K562 (cell line): ENCODE data around the gene LCN15. TPM values are rescaled to one million over a fixed set of nuclear protein-coding genes. Genes with fewer than 3 reads are reported as not detected.

Experiments
- ATAC-seq: fragments of 200-7000 bp; cut with Tn5 transposase; 3 replicates; pipeline ENCODE4 v1.9.1; 2020; ENCODE audit warnings: moderate library complexity
- BruUV-seq: library from RNA; stranded (reverse); fragments of 400-500 nt; replicated peaks from 2 replicates; lab custom pipeline; 2021; lab: Mats Ljungman, UMichigan
- CTCF ChIA-PET: fragments of 300-600 bp; formaldehyde crosslinking; extraction: SDS; loops from one replicate; lab custom pipeline; 2021; ENCODE audit warnings: low intra/inter-chr PET ratio; lab: Yijun Ruan, JAX
- POLR2A ChIA-PET: fragments of 300-600, 350-650 bp; sonication (Branson Sonifier 250); formaldehyde crosslinking; extraction: SDS; loops from one replicate; lab custom pipeline; 2021; ENCODE audit warnings: antibody characterized with exemption, inconsistent platforms; lab: Yijun Ruan, JAX
- DNase-seq, 4 experiments: peaks; one replicate each; pipeline versions ENCODE4 v3.0.0 to v3.0.0-alpha.2; 2011 to 2018; ENCODE audit warnings: low spot score in 3 of 4, mixed read lengths in 3 of 4; ENCODE audit errors: extremely low read depth in 1 of 4
- FAIRE-seq: peaks from 2 replicates; lab custom pipeline; 2011; peaks lifted over from hg19 to GRCh38; lab: Jason Lieb, UNC
- H2AFZ ChIP-seq: 2 replicates; pipeline ENCODE4 v1.6.0; 2011; ENCODE audit warnings: low read depth, low read length, control low read depth, inconsistent platforms
- H3K27ac ChIP-seq: fragments of 200-600 bp; 3 replicates; pipeline ENCODE4 v1.8.0; 2011; ENCODE audit warnings: low read depth, mild to moderate bottlenecking, control low read depth, inconsistent platforms, low read length, moderate library complexity, mixed read lengths; ENCODE audit errors: extremely low read depth
- H3K27me3 ChIP-seq, 2 experiments: fragments of 300-600 bp in 1 of 2; 2 replicates in 1 of 2; 3 replicates in 1 of 2; pipeline versions ENCODE4 v1.6.0 to v1.8.0; 2011; ENCODE audit warnings: inconsistent platforms in 2 of 2, low read length in 2 of 2, mild to moderate bottlenecking in 1 of 2, mixed read lengths in 1 of 2, moderate library complexity in 1 of 2; ENCODE audit not compliant: control insufficient read depth in 2 of 2, insufficient read depth in 2 of 2
- H3K36me3 ChIP-seq: fragments of 300-600 bp; 3 replicates; pipeline ENCODE4 v1.8.0; 2011; ENCODE audit warnings: mild to moderate bottlenecking, low read length, inconsistent platforms; ENCODE audit not compliant: control insufficient read depth, insufficient read depth
- H3K4me1 ChIP-seq, 2 experiments: fragments of 200-600 bp in 1 of 2; replicated peaks in 1 of 2; 2 replicates in 1 of 2; 3 replicates in 1 of 2; pipeline versions ENCODE4 v1.5.1 to v1.8.0; 2011; ENCODE audit warnings: inconsistent platforms in 2 of 2, low read length in 2 of 2, mild to moderate bottlenecking in 1 of 2, mixed read lengths in 1 of 2, moderate library complexity in 1 of 2; ENCODE audit not compliant: control insufficient read depth in 2 of 2, insufficient read depth in 2 of 2
- H3K4me2 ChIP-seq: 2 replicates; pipeline ENCODE4 v1.6.1; 2011; ENCODE audit warnings: low read length, control low read depth, inconsistent platforms, mixed read lengths; ENCODE audit not compliant: insufficient read depth
- H3K4me3 ChIP-seq: fragments of 200-600 bp; sonication (generic), shearing (Covaris generic); 2 replicates; pipeline ENCODE4 v1.5.1; 2016; ENCODE audit warnings: control low read depth, inconsistent platforms
- H3K79me2 ChIP-seq: fragments of 200-600 bp; 3 replicates; pipeline ENCODE4 v1.8.0; 2011; ENCODE audit warnings: low read length, inconsistent platforms; ENCODE audit not compliant: control insufficient read depth, insufficient read depth
- H3K9ac ChIP-seq, 2 experiments: 2 replicates each; pipeline versions ENCODE4 v1.6.0 to v1.6.1; 2011; ENCODE audit warnings: low read depth in 2 of 2, low read length in 2 of 2, control low read depth in 1 of 2, inconsistent platforms in 1 of 2, mild to moderate bottlenecking in 1 of 2, mixed read lengths in 1 of 2; ENCODE audit not compliant: insufficient read depth in 1 of 2
- H3K9me1 ChIP-seq: one replicate; pipeline ENCODE4 v1.6.0; 2011; ENCODE audit warnings: inconsistent platforms, mild to moderate bottlenecking, low read length, moderate library complexity; ENCODE audit not compliant: control insufficient read depth, insufficient read depth
- H3K9me3 ChIP-seq: replicated peaks from 2 replicates; pipeline ENCODE4 v1.5.1; 2011; ENCODE audit warnings: low read depth, low read length, inconsistent platforms; ENCODE audit not compliant: control insufficient read depth, insufficient read depth
- H4K20me1 ChIP-seq: replicated peaks from 2 replicates; pipeline ENCODE4 v1.6.1; 2011; ENCODE audit warnings: low read length, inconsistent platforms, mixed read lengths; ENCODE audit not compliant: control insufficient read depth, insufficient read depth
- ELF4 ChIP-seq: fragments of 450-650 bp; formaldehyde crosslinking; IDR thresholded peaks from 2 replicates; pipeline ENCODE4 v1.4.0; 2022; ENCODE audit warnings: missing genetic modification characterization
- ETV5 ChIP-seq: sonication (generic); formaldehyde crosslinking; IDR thresholded peaks from 2 replicates; pipeline ENCODE4 v1.4.0; 2020; ENCODE audit warnings: low read depth, mild to moderate bottlenecking, missing genetic modification reagents
- FOXK2 ChIP-seq, 2 experiments: fragments of 450-650 bp; IDR thresholded peaks in 1 of 2; conservative IDR thresholded peaks in 1 of 2; 2 replicates each; pipeline ENCODE4 v1.6.1; 2016; ENCODE audit warnings: low read depth in 2 of 2, mild to moderate bottlenecking in 1 of 2
- GABPA ChIP-seq: fragments of 200-800 bp; sonication (Bioruptor generic); conservative IDR thresholded peaks from 2 replicates; pipeline ENCODE4 v1.6.1; 2016; ENCODE audit warnings: low read depth, missing genetic modification characterization, missing compliant biosample characterization
- JUN ChIP-seq, 2 experiments: sonication (generic) in 1 of 2; formaldehyde crosslinking in 1 of 2; IDR thresholded peaks; 2 replicates each; pipeline versions ENCODE4 v1.6.1 to v1.8.0; 2012 to 2022; ENCODE audit warnings: borderline replicate concordance in 2 of 2, mild to moderate bottlenecking in 2 of 2, improper control_type of control experiment in 1 of 2, low read depth in 1 of 2, low read length in 1 of 2, missing genetic modification reagents in 1 of 2
- NELFE ChIP-seq: IDR thresholded peaks from 2 replicates; pipeline ENCODE4 v1.6.1; 2011; ENCODE audit warnings: mild to moderate bottlenecking; ENCODE audit not compliant: insufficient read depth, insufficient read length
- SP1 ChIP-seq: sonication (generic); formaldehyde crosslinking; IDR thresholded peaks from 2 replicates; pipeline ENCODE4 v1.8.1; 2022; ENCODE audit warnings: mild to moderate bottlenecking, missing genetic modification reagents
- ZNF143 ChIP-seq: sonication (generic); formaldehyde crosslinking; IDR thresholded peaks from 2 replicates; pipeline ENCODE4 v1.9.0; 2022; ENCODE audit warnings: mild to moderate bottlenecking, missing genetic modification reagents
- ZNF3 ChIP-seq: fragments of 250-450 bp; sonication (Bioruptor Pico); IDR thresholded peaks from 2 replicates; pipeline ENCODE4 v1.5.0; 2021; ENCODE audit warnings: mild to moderate bottlenecking, moderate library complexity
- WGBS: fragments of 100-300 bp; shearing (Covaris generic); methylation state at CpG from one replicate; pipeline ENCODE4 v1.1.6; 2016; ENCODE audit warnings: low coverage, mixed read lengths; ENCODE audit not compliant: insufficient coverage; ENCODE audit errors: missing lambda C conversion rate; 5-methylcytosine and 5-hydroxymethylcytosine counted together
- in situ Hi-C: fragments of 300-500 bp; cut with MboI; formaldehyde crosslinking; loops from 4 replicates; pipeline ENCODE4 v1.15.0; 2018; ENCODE audit warnings: inconsistent platforms, mixed read lengths
- intact Hi-C: fragments of 100-400 bp; cut with micrococcal nuclease; formaldehyde crosslinking; loops from 2 replicates; pipeline ENCODE4 v1.14.2; 2022
- polyA plus RNA-seq, 8 experiments: library from polyadenylated mRNA; depleted of rRNA in 4 of 8; stranded (reverse) in 5 of 8; unstranded in 3 of 8; fragments of >200 nt; fragmentation: Nextera tagmentation in 2 of 8; fragmentation: Illumina TruSeq in 1 of 8; extraction: Ambion mirVana in 2 of 8; extraction: Trizol in 1 of 8; gene quantifications; 2 replicates each; pipeline versions ENCODE4 v1.2.1 to v1.2.3, GENCODE V29; 2011 to 2014; ENCODE audit warnings: inconsistent platforms in 1 of 8, missing spikeins in 1 of 8
- total RNA-seq, 7 experiments: library from RNA; depleted of rRNA in 6 of 7; stranded (reverse); fragments of >200 nt in 6 of 7; fragmentation: Illumina TruSeq in 2 of 7; extraction: Trizol in 2 of 7; gene quantifications; 2 replicates each; pipeline versions ENCODE4 v1.2.1 to v1.2.3, GENCODE V29; 2011 to 2021; ENCODE audit warnings: low replicate concordance in 1 of 7
- TF ChIP-seq, protein P1 (sequence below): fragments of 450-650 bp; IDR thresholded peaks from 2 replicates; pipeline ENCODE4 v1.6.1; 2014; ENCODE audit warnings: low read depth, mild to moderate bottlenecking, moderate library complexity, borderline replicate concordance

LCN15 gene
- total and polyA plus RNA-seq, 9 of the 15 experiments (the other 6 are each of a cell fraction or from before 2014, with no cell fraction given), result 0.66 TPM; not detected in 8

DNA sequence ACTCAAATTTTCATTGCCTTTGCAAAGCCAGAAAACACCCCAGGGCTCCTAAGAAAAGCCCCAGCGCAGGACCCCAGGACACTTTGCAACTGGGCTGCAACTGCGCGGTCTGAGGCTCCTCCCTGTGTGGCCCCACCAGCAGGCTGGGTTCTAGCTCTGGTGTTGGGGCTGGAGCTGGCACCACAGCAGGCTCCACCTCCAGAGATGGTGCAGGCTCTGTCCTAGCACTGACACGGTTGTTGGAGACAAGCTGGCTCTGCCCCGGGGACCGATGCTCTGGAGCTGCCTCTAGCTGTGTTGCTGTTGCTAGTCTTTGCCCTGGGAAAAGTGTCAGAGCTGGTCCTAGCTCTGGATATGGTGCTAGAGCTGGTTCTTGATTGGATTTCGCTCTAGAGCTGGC lies 35.2 kb downstream of the LCN15 start:
- Histone ChIP-seq H2AFZ (no peak overlapping the region; the same call in 1 of the 2 replicates), H3K4me2 (peak overlapping the region; percentile 95), H4K20me1 (peaks cover 27% of the 10 kb centered on the region), H3K27ac (no peak overlapping the region), H3K36me3 (peaks cover 46% of the 10 kb centered on the region), H3K4me3 (peak overlapping the region; percentile 67), H3K4me1 (peaks cover 29 to 75% of the 10 kb centered on the region in 2 experiments; a peak in 4 of 5 replicates), H3K27me3 (no peaks in the 10 kb centered on the region), H3K79me2 (peaks cover 70% of the 10 kb centered on the region), H3K9me3 (no peaks in the 10 kb centered on the region), H3K9ac (peak overlapping the region; percentile 90 to 100), H3K9me1 (peaks cover 8% of the 10 kb centered on the region)
- intact Hi-C loops, result no loop called here
- in situ Hi-C loops, result no loop called here
- ATAC-seq (peak; percentile 6), DNase-seq (no peak), FAIRE-seq (peak; percentile 32)
- BruUV-seq, result no TSS peak
- POLR2A ChIA-PET, result interaction anchor here (0.6 to 5.3 kb wide), 14 partner anchors 8 to 542 kb away, joined by 3 to 44 read pairs (median 8); partner anchors contain the start of genes DIPK1B, LCN10, LCN6 and LCN8
- CTCF ChIA-PET, result no interaction called here
- WGBS, result 43% methylated on average over 7 of the region's 7 CpGs
- TF ChIP-seq FOXK2 (conservative IDR thresholded peaks at IDR 0.05 in 1 of 2, IDR thresholded peaks at IDR 0.05 in 1 of 2; ENCODE audit: low read depth in 2 of 2) (no peak), JUN (IDR thresholded peaks at IDR 0.05; ENCODE audit: borderline replicate concordance, low read depth, low read length) (no peak), JUN (CRISPR knock-in tag; IDR thresholded peaks at IDR 0.05; ENCODE audit: borderline replicate concordance) (0 out of 2 replicates have a peak, but pooled peaks have one; percentile 28), SP1 (CRISPR knock-in tag) (0 out of 2 replicates have a peak, but pooled peaks have one; percentile 28), ZNF3 (CRISPR knock-in tag) (no peak), ELF4 (CRISPR knock-in tag) (no peak), GABPA (tag) (no peak), NELFE (no peak), ETV5 (CRISPR knock-in tag) (0 out of 2 replicates have a peak, but pooled peaks have one; percentile 2), ZNF143 (CRISPR knock-in tag) (no peak)
- TF ChIP-seq, protein P1, sequence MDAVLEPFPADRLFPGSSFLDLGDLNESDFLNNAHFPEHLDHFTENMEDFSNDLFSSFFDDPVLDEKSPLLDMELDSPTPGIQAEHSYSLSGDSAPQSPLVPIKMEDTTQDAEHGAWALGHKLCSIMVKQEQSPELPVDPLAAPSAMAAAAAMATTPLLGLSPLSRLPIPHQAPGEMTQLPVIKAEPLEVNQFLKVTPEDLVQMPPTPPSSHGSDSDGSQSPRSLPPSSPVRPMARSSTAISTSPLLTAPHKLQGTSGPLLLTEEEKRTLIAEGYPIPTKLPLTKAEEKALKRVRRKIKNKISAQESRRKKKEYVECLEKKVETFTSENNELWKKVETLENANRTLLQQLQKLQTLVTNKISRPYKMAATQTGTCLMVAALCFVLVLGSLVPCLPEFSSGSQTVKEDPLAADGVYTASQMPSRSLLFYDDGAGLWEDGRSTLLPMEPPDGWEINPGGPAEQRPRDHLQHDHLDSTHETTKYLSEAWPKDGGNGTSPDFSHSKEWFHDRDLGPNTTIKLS, result peak; percentile 76; the same call in 1 of the 2 replicates
